CD14-positive monocyte (primary cell): ENCODE data around the gene CLBA1. TPM values are rescaled to one million over a fixed set of nuclear protein-coding genes. Genes with fewer than 3 reads are reported as not detected.

Experiments
- DNase-seq, 3 donors: peaks; one replicate each; pipeline ENCODE4 v3.0.0-alpha.2; 2011 to 2022
- H2AFZ ChIP-seq: 2 replicates; pipeline ENCODE4 v1.6.0; 2012; ENCODE audit warnings: mild to moderate bottlenecking, low read depth, low read length, inconsistent platforms; ENCODE audit not compliant: insufficient read depth, poor library complexity, severe bottlenecking
- H3K27ac ChIP-seq, 2 donors: 1 replicate in 1 of 2; 2 replicates in 1 of 2; pipeline ENCODE4 v1.5.1; 2012 to 2013; ENCODE audit warnings: low read length in 2 of 2, control low read depth in 1 of 2, inconsistent platforms in 1 of 2, low read depth in 1 of 2, mild to moderate bottlenecking in 1 of 2
- H3K27me3 ChIP-seq, 2 donors: one replicate each; pipeline versions ENCODE4 v1.6.0 to v1.6.1; 2011 to 2013; ENCODE audit warnings: low read length in 2 of 2; ENCODE audit not compliant: control insufficient read depth in 2 of 2, insufficient read depth in 2 of 2
- H3K36me3 ChIP-seq, 2 donors: replicated peaks in 1 of 2; 1 replicate in 1 of 2; 2 replicates in 1 of 2; pipeline versions ENCODE4 v1.5.1 to v1.6.1; 2012 to 2013; ENCODE audit warnings: low read length in 2 of 2, control low read depth in 1 of 2, inconsistent platforms in 1 of 2, mild to moderate bottlenecking in 1 of 2; ENCODE audit not compliant: insufficient read depth in 2 of 2, control insufficient read depth in 1 of 2
- H3K4me1 ChIP-seq, 2 donors: 1 replicate in 1 of 2; 2 replicates in 1 of 2; pipeline versions ENCODE4 v1.5.1 to v1.6.1; 2012 to 2013; ENCODE audit warnings: low read length in 2 of 2, control low read depth in 1 of 2, inconsistent platforms in 1 of 2, mild to moderate bottlenecking in 1 of 2, moderate library complexity in 1 of 2; ENCODE audit not compliant: insufficient read depth in 2 of 2, control insufficient read depth in 1 of 2
- H3K4me2 ChIP-seq: replicated peaks from 2 replicates; pipeline ENCODE3; 2012; ENCODE audit warnings: low read length, moderate library complexity, mild to moderate bottlenecking; ENCODE audit not compliant: poor library complexity, severe bottlenecking; ENCODE audit errors: extremely low read depth
- H3K4me3 ChIP-seq, 3 experiments: fragments of 200-600 bp in 1 of 3; sonication (generic) in 1 of 3; replicated peaks in 1 of 3; 1 replicate in 2 of 3; 2 replicates in 1 of 3; pipeline ENCODE4 v1.5.1; 2011 to 2013; ENCODE audit warnings: low read length in 3 of 3, mild to moderate bottlenecking in 3 of 3, control low read depth in 2 of 3, low read depth in 2 of 3, inconsistent platforms in 1 of 3, moderate library complexity in 1 of 3
- H3K79me2 ChIP-seq: 2 replicates; pipeline ENCODE4 v1.6.0; 2012; ENCODE audit warnings: mild to moderate bottlenecking, control low read depth, inconsistent platforms, low read length, moderate library complexity; ENCODE audit not compliant: insufficient read depth
- H3K9ac ChIP-seq: 2 replicates; pipeline ENCODE4 v1.6.0; 2017; ENCODE audit warnings: low read length, mild to moderate bottlenecking; ENCODE audit not compliant: insufficient read depth, poor library complexity, severe bottlenecking
- H3K9me3 ChIP-seq, 2 donors: replicated peaks in 1 of 2; 1 replicate in 1 of 2; 2 replicates in 1 of 2; pipeline versions ENCODE4 v1.5.1 to v1.6.1; 2012 to 2013; ENCODE audit warnings: low read length in 2 of 2, control low read depth in 1 of 2; ENCODE audit not compliant: control insufficient read depth in 1 of 2, insufficient read depth in 1 of 2
- H4K20me1 ChIP-seq: 2 replicates; pipeline ENCODE4 v1.6.0; 2012; ENCODE audit warnings: mild to moderate bottlenecking, low read length, control low read depth, moderate library complexity; ENCODE audit not compliant: insufficient read depth
- H3K27ac Mint-ChIP-seq, 7 donors: one replicate each; pipeline ENCODE4 v1.8.0; 2020; ENCODE audit warnings: mild to moderate bottlenecking in 7 of 7, mixed read lengths in 7 of 7, moderate library complexity in 6 of 7, inconsistent platforms in 2 of 7
- H3K27me3 Mint-ChIP-seq, 3 donors: one replicate each; pipeline ENCODE4 v1.8.0; 2021 to 2022; ENCODE audit warnings: low read depth in 3 of 3, mild to moderate bottlenecking in 3 of 3, mixed read lengths in 3 of 3, moderate library complexity in 3 of 3, inconsistent platforms in 1 of 3
- H3K36me3 Mint-ChIP-seq, 2 donors: one replicate each; pipeline ENCODE4 v1.8.0; 2020; ENCODE audit warnings: mixed read lengths in 2 of 2, inconsistent platforms in 1 of 2, mild to moderate bottlenecking in 1 of 2
- H3K4me1 Mint-ChIP-seq: one replicate; pipeline ENCODE4 v1.8.0; 2020; ENCODE audit warnings: mild to moderate bottlenecking, mixed read lengths
- H3K4me3 Mint-ChIP-seq, 2 donors: one replicate each; pipeline ENCODE4 v1.8.0; 2020; ENCODE audit warnings: mild to moderate bottlenecking in 2 of 2, mixed read lengths in 2 of 2, moderate library complexity in 1 of 2
- H3K9me3 Mint-ChIP-seq, 7 donors: one replicate each; pipeline ENCODE4 v1.8.0; 2020 to 2022; ENCODE audit warnings: mixed read lengths in 7 of 7, mild to moderate bottlenecking in 6 of 7, moderate library complexity in 6 of 7, inconsistent platforms in 2 of 7
- WGBS: methylation state at CpG from one replicate; pipeline ENCODE4 v1.1.5; 2013; ENCODE audit warnings: missing lambda C conversion rate; ENCODE audit not compliant: insufficient coverage; 5-methylcytosine and 5-hydroxymethylcytosine counted together
- intact Hi-C, 2 donors: fragments of 100-400 bp; cut with micrococcal nuclease; formaldehyde crosslinking; loops; one replicate each; pipeline versions ENCODE4 v1.15.0 to v1.15.1; 2023
- polyA plus RNA-seq, 3 donors: library from polyadenylated mRNA; depleted of rRNA in 1 of 3; unstranded in 2 of 3; stranded (reverse) in 1 of 3; fragments of 300-500 nt in 2 of 3; fragments of >200 nt in 1 of 3; fragmentation: Illumina TruSeq in 2 of 3; gene quantifications; 1 replicate in 2 of 3; 2 replicates in 1 of 3; pipeline ENCODE4 v1.2.3, GENCODE V29; 2012 to 2021
- TF ChIP-seq, protein P1 (sequence below): fragments of 200-600 bp; IDR thresholded peaks from one replicate; pipeline ENCODE4 v1.8.0; 2022; ENCODE audit warnings: antibody characterized with exemption, mild to moderate bottlenecking

CLBA1 gene
- polyA plus RNA-seq, 3 donors = 0.62 to 0.76 (median 0.63) TPM

DNA sequence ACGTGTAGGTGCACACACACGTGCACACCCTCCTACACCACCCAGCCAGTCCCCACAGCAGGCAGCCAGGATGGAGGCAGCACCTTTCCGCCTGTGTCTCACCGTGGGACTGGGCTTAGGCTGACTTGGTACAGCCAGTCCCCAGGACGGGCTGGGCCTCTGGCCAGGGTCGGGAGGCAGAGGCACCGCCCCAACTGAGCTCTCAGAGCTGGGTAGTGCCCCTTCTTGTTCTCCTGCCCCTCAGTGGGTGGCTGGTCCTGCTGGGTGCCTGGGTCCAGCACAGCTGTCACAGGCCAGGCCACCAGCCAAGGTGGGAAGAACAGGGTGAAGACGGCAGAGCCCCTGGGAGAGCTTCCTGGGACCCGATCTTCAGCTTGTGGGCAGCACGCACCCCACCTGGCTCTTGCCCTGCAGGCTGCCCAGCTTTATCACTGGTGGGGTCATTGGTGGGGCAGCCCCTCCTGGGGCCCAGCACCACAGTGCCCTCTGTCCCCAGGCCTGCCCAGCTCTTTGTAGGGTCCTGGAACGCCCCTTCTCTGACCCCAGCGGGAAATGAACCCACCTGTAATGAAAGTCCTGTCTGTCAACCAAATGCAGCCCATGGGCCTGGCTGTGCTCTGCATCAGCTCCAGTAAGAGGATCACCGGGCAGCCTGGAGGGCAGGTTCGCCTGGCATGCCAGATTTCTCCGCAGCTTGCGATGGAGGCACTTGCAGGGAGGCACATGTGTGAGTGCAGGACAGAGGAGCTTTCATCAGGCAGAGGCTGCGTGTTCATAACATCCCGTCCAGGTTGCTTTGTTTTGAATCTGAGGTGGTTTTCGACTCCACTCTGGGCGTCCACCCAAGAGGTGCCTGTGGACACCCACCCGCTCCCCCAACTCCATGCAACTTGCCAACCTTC lies 20.6 kb downstream of the CLBA1 start:
- Mint-ChIP-seq H3K36me3 (peaks cover 32 to 50% of the 10 kb centered on the region in 2 donors), H3K4me1 (no peaks in the 10 kb centered on the region), H3K9me3 (peaks cover 0 to 2% (median 0%) of the 10 kb centered on the region in 7 donors), H3K27me3 (peaks cover 0 to 2% (median 0%) of the 10 kb centered on the region in 3 donors), H3K27ac (peak overlapping the region in 3 of 7 donors; percentile 44 to 60 (median 50)), H3K4me3 (no peak overlapping the region)
- intact Hi-C loops = loop anchor here in 1 of 2 donors (10.0 kb wide), 1 partner anchor 871 kb away; the partner anchor contains the start of gene KIF26A
- Histone ChIP-seq H4K20me1 (no peaks in the 10 kb centered on the region), H3K9ac (no peak overlapping the region), H3K4me2 (no peak overlapping the region), H3K27ac (no peak overlapping the region), H3K36me3 (peaks cover 34 to 49% of the 10 kb centered on the region in 2 donors), H3K79me2 (peaks cover 28% of the 10 kb centered on the region), H2AFZ (no peak overlapping the region), H3K9me3 (no peaks in the 10 kb centered on the region), H3K27me3 (no peaks in the 10 kb centered on the region), H3K4me3 (no peak overlapping the region), H3K4me1 (no peaks in the 10 kb centered on the region)
- no peak for DNase-seq
- TF ChIP-seq, protein P1, sequence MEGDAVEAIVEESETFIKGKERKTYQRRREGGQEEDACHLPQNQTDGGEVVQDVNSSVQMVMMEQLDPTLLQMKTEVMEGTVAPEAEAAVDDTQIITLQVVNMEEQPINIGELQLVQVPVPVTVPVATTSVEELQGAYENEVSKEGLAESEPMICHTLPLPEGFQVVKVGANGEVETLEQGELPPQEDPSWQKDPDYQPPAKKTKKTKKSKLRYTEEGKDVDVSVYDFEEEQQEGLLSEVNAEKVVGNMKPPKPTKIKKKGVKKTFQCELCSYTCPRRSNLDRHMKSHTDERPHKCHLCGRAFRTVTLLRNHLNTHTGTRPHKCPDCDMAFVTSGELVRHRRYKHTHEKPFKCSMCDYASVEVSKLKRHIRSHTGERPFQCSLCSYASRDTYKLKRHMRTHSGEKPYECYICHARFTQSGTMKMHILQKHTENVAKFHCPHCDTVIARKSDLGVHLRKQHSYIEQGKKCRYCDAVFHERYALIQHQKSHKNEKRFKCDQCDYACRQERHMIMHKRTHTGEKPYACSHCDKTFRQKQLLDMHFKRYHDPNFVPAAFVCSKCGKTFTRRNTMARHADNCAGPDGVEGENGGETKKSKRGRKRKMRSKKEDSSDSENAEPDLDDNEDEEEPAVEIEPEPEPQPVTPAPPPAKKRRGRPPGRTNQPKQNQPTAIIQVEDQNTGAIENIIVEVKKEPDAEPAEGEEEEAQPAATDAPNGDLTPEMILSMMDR = no peak
- WGBS = 93% methylated on average over 16 of the region's 21 CpGs

DNA sequence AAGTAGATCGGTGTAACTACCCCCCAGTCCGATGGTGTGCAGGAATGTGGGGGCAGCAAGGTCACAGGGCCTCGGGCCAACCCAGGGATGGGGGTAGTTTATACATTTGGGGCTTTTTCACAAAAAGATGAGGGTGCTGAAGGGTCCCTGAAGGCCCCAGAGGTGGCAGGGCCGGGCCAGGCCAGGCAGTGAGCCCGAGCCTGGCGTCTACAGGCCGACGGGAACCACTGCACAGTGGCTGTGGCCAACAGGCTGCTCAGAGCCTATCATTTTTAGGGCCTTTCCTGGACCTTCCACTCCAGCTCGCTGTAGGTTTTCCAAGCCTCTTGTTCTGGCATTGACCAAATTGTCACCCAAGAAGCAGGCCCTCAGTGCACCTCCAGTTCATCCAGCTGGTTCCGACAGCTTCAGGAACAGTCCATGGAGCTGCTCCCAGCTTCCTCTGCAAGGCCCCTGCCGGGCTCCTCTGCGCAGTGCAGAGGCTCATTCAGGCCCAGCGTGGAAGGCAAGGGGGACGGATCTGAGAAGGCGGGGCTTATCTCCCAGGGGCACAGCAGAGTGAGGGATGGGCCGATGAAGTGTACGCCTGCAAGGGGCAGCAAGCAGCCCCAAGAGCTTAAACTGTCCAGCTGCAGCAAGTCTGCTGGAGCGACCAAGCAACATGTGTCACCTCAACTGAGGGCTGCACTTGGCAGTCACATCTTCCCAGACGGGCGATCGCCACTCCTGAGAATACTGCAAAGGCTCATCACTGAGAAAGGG lies 21.4 kb downstream of the CLBA1 start:
- H3K27me3 ChIP-seq = no peaks in the 10 kb centered on the region
- no peak overlapping the region for H3K4me3 ChIP-seq
- no peak overlapping the region for H3K27ac ChIP-seq
- no peak overlapping the region for H2AFZ ChIP-seq
- Mint-ChIP-seq H3K27ac (peak overlapping the region in 3 of 7 donors; percentile 33 to 77 (median 44)), H3K27me3 (peaks cover 0 to 2% (median 0%) of the 10 kb centered on the region in 3 donors), H3K4me1 (no peaks in the 10 kb centered on the region), H3K36me3 (peaks cover 40 to 58% of the 10 kb centered on the region in 2 donors), H3K9me3 (no peaks in the 10 kb centered on the region), H3K4me3 (no peak overlapping the region)
- peaks cover 4% of the 10 kb centered on the region for H4K20me1 ChIP-seq
- H3K9ac ChIP-seq = no peak overlapping the region
- 98% methylated on average over 19 of the region's 21 CpGs for WGBS
- no peak overlapping the region for H3K4me2 ChIP-seq
- TF ChIP-seq, protein P1 = no peak
- no peaks in the 10 kb centered on the region for H3K9me3 ChIP-seq
- intact Hi-C loops = loop anchor here in 1 of 2 donors (10.0 kb wide), 1 partner anchor 872 kb away; the partner anchor contains the start of gene KIF26A
- H3K36me3 ChIP-seq = peaks cover 42 to 57% of the 10 kb centered on the region in 2 donors
- H3K4me1 ChIP-seq = no peaks in the 10 kb centered on the region
- DNase-seq = no peak
- peaks cover 37% of the 10 kb centered on the region for H3K79me2 ChIP-seq
